ENCODE data around the gene CWC15.

GRCh38 chr11:94997437-94997836, 24.1 kb upstream of the CWC15 start:
- TF ChIP-seq POLR2A (IDR thresholded peaks at IDR 0.05) = no peak
- TF ChIP-seq CTCF (IDR thresholded peaks at IDR 0.05) = no peak
